Epithelial cell of prostate (primary cell): ENCODE results near the gene TEX29.

ENCODE experiments used
- DNase-seq: peaks from one replicate; pipeline ENCODE4 v3.0.0-alpha.2; 2011; ENCODE audit warnings: low read depth, low spot score
- H3K27ac ChIP-seq: fragments of 450-650 bp; 2 replicates; pipeline ENCODE4 v1.5.1; 2017; ENCODE audit warnings: mild to moderate bottlenecking

The TEX29 gene

GRCh38 chr13:111388851-111389500 lies 68.5 kb downstream of the TEX29 start:
- no peak overlapping the region for H3K27ac ChIP-seq
- no peak for DNase-seq

- H3K27ac ChIP-seq, result no peak overlapping the region
- no peak for DNase-seq
Measured at GRCh38 chr13:111389621-111390521, 69.4 kb downstream of the TEX29 start.

GRCh38 chr13:111390522-111391270 lies 70.3 kb downstream of the TEX29 start:
- H3K27ac ChIP-seq, result no peak overlapping the region
- DNase-seq, result no peak

GRCh38 chr13:111392486-111392885 lies 72.0 kb downstream of the TEX29 start:
- no peak overlapping the region for H3K27ac ChIP-seq
- DNase-seq, result no peak

- no peak for DNase-seq
- no peak overlapping the region for H3K27ac ChIP-seq
Measured at GRCh38 chr13:111393221-111393790, 72.9 kb downstream of the TEX29 start.
